GM12878 (cell line): ENCODE measurements around the gene CADM2. TPM values are rescaled to one million over a fixed set of nuclear protein-coding genes. Genes with fewer than 3 reads are reported as not detected.

Experiments
- ATAC-seq: fragments of 200-7000 bp; cut with Tn5 transposase; 3 replicates; pipeline ENCODE4 v1.9.1; 2020; ENCODE audit warnings: mild to moderate bottlenecking, moderate library complexity
- BruUV-seq: library from RNA; stranded (reverse); fragments of 400-500 nt; replicated peaks from 2 replicates; lab custom pipeline; 2021; lab: Mats Ljungman, UMichigan
- CTCF ChIA-PET: fragments of 300-600 bp; sonication (Branson Sonifier 250); formaldehyde crosslinking; extraction: SDS; loops from one replicate; lab custom pipeline; 2021; ENCODE audit warnings: inconsistent platforms; lab: Yijun Ruan, JAX
- POLR2A ChIA-PET: fragments of 350-600 bp; formaldehyde crosslinking; extraction: SDS; loops from one replicate; lab custom pipeline; 2021; ENCODE audit warnings: inconsistent platforms; lab: Charles Lee
- RAD21 ChIA-PET: fragments of 300-600 bp; sonication (Branson Sonifier 250); formaldehyde crosslinking; loops from one replicate; lab custom pipeline; 2023; ENCODE audit warnings: antibody characterized with exemption; ENCODE audit not compliant: unreplicated experiment; lab: Charles Lee
- SMC1A ChIA-PET: fragments of 300-600 bp; sonication (Branson Sonifier 250); formaldehyde crosslinking; loops from one replicate; lab custom pipeline; 2023; ENCODE audit not compliant: unreplicated experiment, uncharacterized antibody; lab: Charles Lee
- DNase-seq: peaks from one replicate; pipeline ENCODE4 v3.0.0-alpha.2; 2011; ENCODE audit warnings: low read depth, low spot score
- FAIRE-seq: peaks from 3 replicates; lab custom pipeline; 2011; peaks lifted over from hg19 to GRCh38; lab: Jason Lieb, UNC
- H2AFZ ChIP-seq: 2 replicates; pipeline ENCODE4 v1.6.0; 2011; ENCODE audit warnings: low read depth, low read length, control low read depth; ENCODE audit not compliant: control insufficient read depth
- H3K27ac ChIP-seq: 2 replicates; pipeline ENCODE4 v1.5.1; 2011; ENCODE audit warnings: control low read depth; ENCODE audit not compliant: control insufficient read depth, insufficient read depth
- H3K27me3 ChIP-seq, 2 experiments: replicated peaks in 1 of 2; 2 replicates each; pipeline versions ENCODE4 v1.6.0 to v1.6.1; 2011; ENCODE audit warnings: low read length in 1 of 2; ENCODE audit not compliant: control insufficient read depth in 2 of 2, insufficient read depth in 2 of 2
- H3K36me3 ChIP-seq, 2 experiments: 2 replicates each; pipeline ENCODE4 v1.5.1; 2011; ENCODE audit warnings: low read length in 1 of 2; ENCODE audit not compliant: control insufficient read depth in 2 of 2, insufficient read depth in 2 of 2
- H3K4me1 ChIP-seq: 2 replicates; pipeline ENCODE4 v1.6.1; 2011; ENCODE audit warnings: mild to moderate bottlenecking, low read length, moderate library complexity, mixed read lengths; ENCODE audit not compliant: control insufficient read depth, insufficient read depth
- H3K4me2 ChIP-seq: 2 replicates; pipeline ENCODE4 v1.6.0; 2011; ENCODE audit warnings: control low read depth; ENCODE audit not compliant: control insufficient read depth, insufficient read depth
- H3K4me3 ChIP-seq: fragments of 200-600 bp; sonication (generic); 2 replicates; pipeline ENCODE4 v1.5.1; 2016
- H3K79me2 ChIP-seq: 2 replicates; pipeline ENCODE4 v1.6.0; 2011; ENCODE audit warnings: low read length; ENCODE audit not compliant: control insufficient read depth, insufficient read depth
- H3K9ac ChIP-seq: 2 replicates; pipeline ENCODE4 v1.8.0; 2011; ENCODE audit warnings: low read length, control low read depth, mixed read lengths; ENCODE audit not compliant: control insufficient read depth, insufficient read depth
- H3K9me3 ChIP-seq: replicated peaks from 3 replicates; pipeline ENCODE4 v1.5.1; 2011; ENCODE audit warnings: mild to moderate bottlenecking, low read length; ENCODE audit not compliant: control insufficient read depth, insufficient read depth
- H4K20me1 ChIP-seq: 2 replicates; pipeline ENCODE4 v1.6.0; 2011; ENCODE audit not compliant: control insufficient read depth, insufficient read depth
- EZH2 ChIP-seq: IDR thresholded peaks from 2 replicates; pipeline ENCODE4 v1.6.1; 2012; ENCODE audit warnings: low read depth, mild to moderate bottlenecking, control low read depth, inconsistent platforms, low read length, borderline replicate concordance; ENCODE audit not compliant: control insufficient read depth
- JUNB ChIP-seq: IDR thresholded peaks from 2 replicates; pipeline ENCODE4 v1.6.1; 2016; ENCODE audit warnings: antibody characterized with exemption, mild to moderate bottlenecking
- KDM1A ChIP-seq: fragments of 200-600 bp; sonication (generic); IDR thresholded peaks from 2 replicates; pipeline ENCODE4 v1.6.1; 2016; ENCODE audit warnings: borderline replicate concordance
- MXI1 ChIP-seq: fragments of 150-350 bp; IDR thresholded peaks from 2 replicates; pipeline ENCODE4 v1.6.1; 2011; ENCODE audit warnings: low read depth, mild to moderate bottlenecking, inconsistent platforms, low read length, improper control_type of control experiment
- MYB ChIP-seq: fragments of 150-350 bp; IDR thresholded peaks from 2 replicates; pipeline ENCODE4 v1.6.1; 2014; ENCODE audit warnings: mild to moderate bottlenecking, low read depth, low read length, borderline replicate concordance
- RAD51 ChIP-seq: fragments of 450-650 bp; IDR thresholded peaks from 2 replicates; pipeline ENCODE4 v1.6.1; 2016; ENCODE audit warnings: moderate library complexity, mild to moderate bottlenecking, inconsistent platforms
- SUZ12 ChIP-seq: fragments of 200-600 bp; sonication (generic); IDR thresholded peaks from one replicate; pipeline ENCODE4 v1.6.1; 2018; ENCODE audit warnings: antibody characterized with exemption, mild to moderate bottlenecking; ENCODE audit not compliant: unreplicated experiment
- WGBS: methylation state at CpG from one replicate; pipeline ENCODE4 v1.1.6; 2016; ENCODE audit warnings: low lambda C conversion rate; ENCODE audit not compliant: insufficient replicate concordance, insufficient coverage; ENCODE audit errors: missing lambda C conversion rate; 5-methylcytosine and 5-hydroxymethylcytosine counted together
- in situ Hi-C: fragments of 300-500 bp; cut with MboI; formaldehyde crosslinking; loops from 9 replicates; pipeline ENCODE4 v1.14.3; 2018; ENCODE audit warnings: mixed read lengths
- intact Hi-C: fragments of 100-400 bp; cut with micrococcal nuclease; formaldehyde crosslinking; loops from one replicate; pipeline ENCODE4 v1.14.2; 2022; ENCODE audit not compliant: unreplicated experiment
- polyA plus RNA-seq, 11 experiments: library from polyadenylated mRNA; depleted of rRNA in 4 of 11; unstranded in 6 of 11; stranded (reverse) in 5 of 11; fragments of >200 nt; fragmentation: Nextera tagmentation in 4 of 11; fragmentation: Illumina TruSeq in 1 of 11; extraction: Ambion mirVana in 4 of 11; extraction: Trizol in 1 of 11; gene quantifications; 1 replicate in 1 of 11; 2 replicates in 10 of 11; pipeline versions ENCODE4 v1.2.1 to v1.2.3, GENCODE V29; 2011 to 2016; ENCODE audit warnings: inconsistent platforms in 2 of 11, missing spikeins in 2 of 11, low read depth in 1 of 11
- total RNA-seq, 4 experiments: library from RNA; depleted of rRNA in 3 of 4; stranded (reverse); fragments of >200 nt in 3 of 4; fragmentation: Illumina TruSeq in 1 of 4; extraction: Trizol in 1 of 4; gene quantifications; 2 replicates each; pipeline versions ENCODE4 v1.2.1 to v1.2.3, GENCODE V29; 2013 to 2021
- TF ChIP-seq, protein P1 (sequence below): fragments of 450-650 bp; IDR thresholded peaks from 2 replicates; pipeline ENCODE4 v1.6.1; 2016; ENCODE audit warnings: mild to moderate bottlenecking

CADM2 gene
- total and polyA plus RNA-seq, 10 of the 15 experiments (the other 5 are each of a cell fraction or from before 2014, with no cell fraction given), result 0.13 TPM; not detected in 9

DNA sequence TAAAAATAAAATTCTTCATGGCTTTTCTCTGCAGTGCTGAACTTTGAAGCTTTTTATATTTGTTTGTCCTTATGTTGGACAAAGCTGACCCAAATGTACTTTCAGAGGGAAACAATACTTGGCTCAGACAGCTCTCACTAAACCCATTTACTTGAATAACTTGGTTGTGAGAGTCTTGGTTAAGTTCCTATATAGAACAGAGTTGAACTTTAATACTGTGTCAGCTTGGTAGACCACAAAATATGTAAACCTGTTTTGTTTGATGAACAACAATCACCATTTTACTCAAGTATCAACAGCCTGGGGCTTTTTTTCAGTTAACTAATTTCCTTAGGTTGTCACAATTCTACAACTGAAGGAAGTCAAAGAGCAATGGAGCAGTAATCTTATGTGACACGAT, 211.9 kb downstream of the CADM2 start:
- CTCF ChIA-PET, result no interaction called here
- RAD21 ChIA-PET, result no interaction called here
- Histone ChIP-seq H3K36me3 (no peaks in the 10 kb centered on the region), H3K27me3 (no peaks in the 10 kb centered on the region), H3K9ac (no peak overlapping the region), H3K4me1 (no peaks in the 10 kb centered on the region), H3K79me2 (no peaks in the 10 kb centered on the region), H3K4me3 (no peak overlapping the region), H3K9me3 (no peaks in the 10 kb centered on the region), H4K20me1 (no peaks in the 10 kb centered on the region)
- POLR2A ChIA-PET, result no interaction called here
- in situ Hi-C loops (no loop called here), intact Hi-C loops (no loop called here)
- BruUV-seq, result no TSS peak
- FAIRE-seq (no peak), DNase-seq (no peak), ATAC-seq (no peak)
- WGBS, result 0% methylated on average over 1 of the region's 1 CpG
- SMC1A ChIA-PET, result no interaction called here
- TF ChIP-seq RAD51, result no peak
- no peak for TF ChIP-seq KDM1A
- no peak for TF ChIP-seq MYB
- no peak for TF ChIP-seq MXI1
- no peak for TF ChIP-seq EZH2
- TF ChIP-seq, protein P1, sequence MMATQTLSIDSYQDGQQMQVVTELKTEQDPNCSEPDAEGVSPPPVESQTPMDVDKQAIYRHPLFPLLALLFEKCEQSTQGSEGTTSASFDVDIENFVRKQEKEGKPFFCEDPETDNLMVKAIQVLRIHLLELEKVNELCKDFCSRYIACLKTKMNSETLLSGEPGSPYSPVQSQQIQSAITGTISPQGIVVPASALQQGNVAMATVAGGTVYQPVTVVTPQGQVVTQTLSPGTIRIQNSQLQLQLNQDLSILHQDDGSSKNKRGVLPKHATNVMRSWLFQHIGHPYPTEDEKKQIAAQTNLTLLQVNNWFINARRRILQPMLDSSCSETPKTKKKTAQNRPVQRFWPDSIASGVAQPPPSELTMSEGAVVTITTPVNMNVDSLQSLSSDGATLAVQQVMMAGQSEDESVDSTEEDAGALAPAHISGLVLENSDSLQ, result no peak
- TF ChIP-seq SUZ12, result no peak
- TF ChIP-seq JUNB, result no peak
- TF ChIP-seq, all 136 proteins: peak for 0
- Histone ChIP-seq H3K4me2 (no peak overlapping the region), H2AFZ (no peak overlapping the region), H3K27ac (no peak overlapping the region)
